Activated CD4-positive, alpha-beta T cell treated with anti-CD3 and anti-CD28 coated beads, Interleukin-2, Interleukin-4, amounts not matched to agents 100 ng/mL and 50 ng/mL, durations not matched to agents 16 hours and 8 hours (primary cell): ENCODE results near the gene RBM33.

Experiments used
- DNase-seq: peaks from one replicate; pipeline ENCODE4 v3.0.0-alpha.2; 2020; ENCODE audit warnings: low spot score

The RBM33 gene

DNA sequence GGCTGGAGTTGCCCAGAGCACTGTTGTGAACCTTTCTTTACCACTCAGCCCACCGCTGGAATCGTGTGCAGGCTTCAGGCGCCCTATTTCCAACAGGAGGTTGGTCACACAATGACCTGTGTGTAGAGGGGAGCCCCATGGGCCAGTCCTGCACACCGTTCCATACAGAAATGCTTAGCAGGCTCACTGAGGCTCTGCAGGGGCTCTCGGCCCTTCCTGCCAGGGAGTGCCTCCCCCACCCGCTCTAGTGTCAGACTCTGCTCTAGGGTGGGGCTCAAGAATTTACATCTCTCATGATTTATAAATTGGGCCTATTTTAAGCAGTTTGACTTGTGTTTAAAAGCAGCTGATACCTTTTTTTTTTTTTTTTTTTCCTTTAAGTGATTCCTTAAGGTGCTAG, 125.8 kb downstream of the RBM33 start:
- DNase-seq, result no peak

DNA sequence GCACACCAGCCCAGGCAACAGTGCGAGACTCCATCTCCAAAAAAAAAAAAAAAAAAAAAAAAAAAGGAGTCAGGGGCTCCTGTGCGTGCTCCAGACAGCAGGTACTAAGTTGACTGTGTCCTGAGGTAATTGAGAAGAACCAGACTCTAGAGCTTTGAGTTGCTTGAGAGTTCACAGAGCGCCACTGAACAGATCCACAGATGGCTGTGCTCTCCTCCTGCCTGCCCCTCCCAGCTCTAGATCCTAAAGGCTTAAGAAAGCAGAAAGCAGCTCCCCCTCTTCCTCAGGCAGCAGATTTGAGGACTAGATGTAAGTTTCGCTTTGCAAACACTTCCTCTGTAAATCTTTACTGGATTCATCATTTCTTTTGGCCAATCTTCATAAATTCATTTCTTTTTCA, 129.1 kb downstream of the RBM33 start:
- DNase-seq, result no peak

- DNase-seq, result no peak
These were observed 130.5 kb downstream of the RBM33 start for GRCh38 chr7:155774947-155775346.

DNA sequence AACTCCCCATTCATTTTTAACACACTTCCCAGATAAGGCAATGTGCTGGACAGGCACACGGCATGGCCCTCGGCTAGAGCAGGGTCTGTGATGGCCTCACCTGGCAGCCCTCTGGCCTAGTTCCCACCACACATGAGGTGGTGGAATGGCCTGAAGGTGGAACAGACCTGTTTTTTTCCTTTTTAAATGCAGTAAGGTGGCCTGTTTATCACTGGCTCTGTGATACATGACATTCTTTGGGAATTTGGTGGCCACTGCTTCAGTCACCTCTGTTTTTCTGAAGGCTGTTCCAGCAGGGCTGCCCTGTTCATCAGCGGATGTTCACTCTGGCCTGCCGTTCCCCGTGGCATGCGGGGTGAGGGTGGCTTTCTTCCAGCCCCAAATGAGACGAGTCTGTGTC, 131.2 kb downstream of the RBM33 start:
- DNase-seq, result no peak

DNA sequence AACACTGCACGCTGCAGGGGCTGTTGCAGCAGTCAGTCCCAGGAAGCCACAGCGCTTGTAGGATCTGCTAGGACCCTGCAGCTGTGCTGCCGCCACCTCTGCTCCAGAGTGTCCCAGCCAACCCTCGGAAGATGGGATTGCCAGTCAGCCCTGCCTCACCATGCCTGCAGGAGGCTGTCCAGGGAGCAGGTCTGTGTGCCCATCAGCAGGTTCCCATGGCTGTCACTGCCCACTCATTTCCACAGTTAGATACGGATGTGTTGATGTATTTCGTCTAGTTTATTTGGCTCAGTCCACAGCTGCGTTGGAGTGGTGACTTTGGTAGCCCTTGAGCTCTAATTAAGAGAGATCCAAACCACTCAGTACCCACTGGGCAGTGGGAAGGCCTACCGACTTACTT, 132.1 kb downstream of the RBM33 start:
- DNase-seq, result no peak

DNA sequence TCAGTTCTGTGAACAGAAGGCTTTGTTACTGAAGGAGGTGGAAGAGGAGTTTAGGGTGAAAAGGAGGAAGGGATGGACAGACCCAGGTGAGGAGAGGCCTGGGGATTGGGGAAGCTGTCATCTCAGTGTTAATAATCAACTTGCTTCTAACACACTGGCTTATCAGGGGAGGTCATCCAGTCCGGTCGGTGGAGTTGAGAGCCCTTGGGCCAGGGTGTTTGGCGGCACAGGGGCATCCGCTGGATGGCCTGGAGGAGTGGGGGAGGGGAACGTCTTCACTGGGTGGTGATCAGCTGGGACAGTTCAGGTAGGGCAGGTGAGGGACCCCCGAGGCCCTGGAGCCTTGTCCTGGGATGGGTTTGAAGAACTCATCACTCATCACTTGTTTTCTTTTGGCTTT, 133.9 kb downstream of the RBM33 start:
- DNase-seq, result no peak

- no peak for DNase-seq
These were observed 136.4 kb downstream of the RBM33 start for GRCh38 chr7:155780884-155781283.

GRCh38 chr7:155781433-155781832, 137.0 kb downstream of the RBM33 start:
- no peak for DNase-seq

DNA sequence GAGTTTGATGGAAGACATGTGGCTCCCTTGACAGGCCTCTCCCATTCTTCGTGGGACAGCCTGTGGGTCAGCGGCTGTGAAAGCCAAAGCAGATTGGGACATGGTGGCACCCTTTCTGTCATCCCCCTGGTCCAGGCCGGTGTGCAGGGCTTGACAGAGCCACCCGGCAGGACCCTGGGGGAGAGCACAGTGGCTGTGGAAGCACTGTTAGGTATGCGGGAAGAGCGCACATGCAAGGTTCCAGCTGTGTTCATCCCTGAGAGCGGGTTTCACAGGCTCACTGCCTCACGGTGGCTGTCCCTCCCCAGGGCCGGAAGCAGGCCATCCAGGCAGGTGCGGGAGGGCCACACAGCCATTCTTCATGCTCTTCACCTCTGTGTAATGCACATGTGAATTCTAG, 138.0 kb downstream of the RBM33 start:
- DNase-seq, result no peak

DNA sequence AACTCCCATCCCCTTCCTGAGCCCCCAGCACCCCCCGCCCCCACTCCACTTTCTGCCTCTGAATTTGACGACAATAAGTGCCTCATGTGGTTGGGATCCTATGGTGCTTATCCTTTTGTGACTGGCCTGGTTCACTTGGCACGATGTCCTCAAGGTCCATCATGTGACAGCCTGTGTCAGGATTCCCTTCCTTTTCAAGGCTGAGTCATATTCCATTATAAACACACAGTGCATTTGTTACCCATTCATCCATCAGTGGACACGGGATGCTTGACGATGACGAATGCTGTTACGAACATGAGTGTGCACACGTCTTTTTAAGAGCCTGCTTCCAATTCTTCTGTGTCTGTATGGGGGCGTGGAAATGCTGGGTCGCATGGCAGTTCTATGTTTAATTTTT, 141.1 kb downstream of the RBM33 start:
- DNase-seq, result no peak

- no peak for DNase-seq
These were observed 142.0 kb downstream of the RBM33 start for GRCh38 chr7:155786491-155786890.

GRCh38 chr7:155787171-155787851, 142.8 kb downstream of the RBM33 start:
- DNase-seq, result no peak

DNA sequence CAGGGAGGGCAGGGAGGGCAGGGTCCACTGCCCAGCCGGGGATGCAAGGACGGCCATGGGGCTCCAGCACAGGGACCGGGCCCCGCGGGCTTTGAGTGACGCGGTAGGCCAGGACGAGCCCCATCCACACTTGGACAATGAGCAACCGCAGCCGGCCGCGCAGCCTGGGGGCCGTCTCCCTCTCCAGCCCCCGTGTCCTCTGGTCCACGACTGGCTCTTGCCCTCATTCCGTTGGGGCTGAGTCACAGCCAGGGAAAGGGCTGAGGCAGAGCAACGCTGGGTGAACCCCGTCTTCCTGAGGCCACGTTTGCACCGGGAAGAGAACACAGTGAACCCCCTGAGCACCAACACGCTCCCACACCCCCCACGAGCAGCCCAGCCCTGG, 144.1 kb downstream of the RBM33 start:
- no peak for DNase-seq

DNA sequence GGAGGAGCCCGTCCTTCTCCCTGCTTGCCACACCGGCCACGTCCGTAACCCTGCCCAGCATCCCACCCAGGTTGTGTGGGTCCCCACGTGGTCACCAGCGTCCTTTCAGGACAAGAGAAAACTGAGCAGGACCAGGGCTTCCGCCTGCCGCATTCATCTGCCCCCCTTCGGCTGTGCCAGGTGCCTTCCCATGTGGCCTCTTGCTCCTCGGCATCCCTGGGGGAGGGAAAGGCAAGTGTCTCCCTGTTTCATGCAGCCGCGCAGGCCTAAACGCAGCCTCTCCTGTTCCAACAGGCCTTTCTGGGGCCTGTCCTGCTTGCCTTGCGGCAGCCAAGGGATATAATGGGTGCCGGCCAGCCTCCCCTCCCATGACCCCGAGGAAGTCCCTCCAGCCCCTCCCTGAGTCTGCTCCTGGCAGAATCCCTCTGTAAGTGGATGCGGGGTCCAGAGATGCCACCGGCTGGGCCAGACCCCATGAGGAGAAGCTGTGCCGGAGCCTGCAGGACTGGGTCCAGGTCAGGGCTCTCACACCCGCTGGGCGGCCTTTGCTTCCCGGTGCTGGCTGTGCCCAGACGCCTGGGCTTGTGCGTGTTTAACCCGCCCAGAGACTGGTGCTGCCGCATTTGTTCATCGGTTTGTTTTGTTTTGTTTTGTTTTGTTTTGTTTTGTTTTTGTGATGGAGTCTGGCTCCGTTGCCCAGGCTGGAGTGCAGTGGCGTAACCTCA, 144.7 kb downstream of the RBM33 start:
- no peak for DNase-seq

- no peak for DNase-seq
These were observed 146.2 kb downstream of the RBM33 start for GRCh38 chr7:155790666-155791065.

GRCh38 chr7:155791214-155791737, 146.8 kb downstream of the RBM33 start:
- DNase-seq, result no peak

DNA sequence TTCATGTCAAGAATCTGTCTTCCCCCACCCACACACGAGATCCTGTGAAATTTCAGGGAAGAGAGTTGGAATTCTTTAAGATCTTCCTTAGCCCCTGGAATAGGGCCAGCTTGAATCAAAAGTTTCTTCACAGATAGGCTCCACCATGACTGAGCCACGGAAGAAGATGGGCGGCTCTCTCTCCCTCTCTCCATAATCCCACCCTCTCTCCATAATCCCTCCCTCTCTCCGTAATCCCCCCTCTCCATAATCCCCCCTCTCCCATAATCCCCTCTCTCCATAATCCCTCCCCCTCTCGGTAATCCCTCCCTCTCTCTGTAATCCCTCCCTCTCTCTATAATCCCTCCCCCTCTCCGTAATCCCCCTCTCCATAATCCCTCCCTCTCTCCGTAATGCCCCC, 147.4 kb downstream of the RBM33 start:
- DNase-seq, result no peak

DNA sequence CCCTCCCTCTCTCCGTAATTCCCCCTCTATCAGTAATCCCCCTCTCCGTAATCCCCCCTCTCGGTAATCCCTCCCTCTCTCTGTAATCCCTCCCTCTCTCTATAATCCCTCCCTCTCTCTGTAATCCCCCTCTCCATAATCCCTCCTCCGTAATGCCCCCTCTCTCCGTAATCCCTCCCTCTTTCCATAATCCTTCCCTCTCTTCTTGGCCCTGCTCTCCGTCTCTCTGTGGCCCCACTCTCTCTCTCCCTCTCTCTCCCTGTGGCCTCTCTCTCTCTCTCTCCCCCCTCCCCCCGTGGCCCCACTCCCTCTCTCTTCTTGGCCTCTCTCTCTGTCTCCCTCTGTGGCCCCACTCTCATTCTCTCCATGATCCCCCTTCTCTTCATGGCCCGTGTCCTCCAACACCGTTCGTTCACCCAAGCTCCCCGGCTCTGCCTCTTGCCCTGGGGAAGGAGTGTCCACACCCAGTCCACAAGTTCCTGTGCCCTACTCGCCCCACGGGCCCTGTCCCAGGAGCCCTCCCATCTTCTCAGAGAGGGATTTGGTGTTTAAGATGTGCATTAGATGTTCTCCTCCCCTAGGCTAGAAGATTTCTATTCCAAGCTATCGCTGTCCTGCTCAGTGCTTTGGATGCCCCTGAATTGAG, 148.0 kb downstream of the RBM33 start:
- DNase-seq, result no peak

DNA sequence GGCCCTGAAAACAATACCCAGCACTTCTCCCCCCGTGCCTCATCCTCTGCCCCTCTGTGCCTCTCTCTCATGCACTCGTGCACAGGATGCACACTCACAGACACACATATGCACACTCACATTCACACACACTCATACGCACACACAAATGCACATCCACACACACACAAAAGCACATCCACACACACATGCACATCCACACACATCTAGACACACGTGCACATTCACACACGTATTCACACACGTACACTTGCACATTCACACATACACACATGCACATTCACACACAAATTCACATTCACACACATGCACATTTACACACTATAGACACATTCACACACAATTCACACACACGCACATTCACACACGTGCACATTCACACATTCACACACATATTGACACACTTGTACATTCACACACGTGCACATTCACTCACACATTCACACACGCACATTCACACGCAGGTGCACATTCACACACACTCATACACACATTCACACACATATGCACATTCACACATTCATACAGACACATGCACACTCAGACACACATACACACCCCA, 148.6 kb downstream of the RBM33 start:
- DNase-seq, result no peak

DNA sequence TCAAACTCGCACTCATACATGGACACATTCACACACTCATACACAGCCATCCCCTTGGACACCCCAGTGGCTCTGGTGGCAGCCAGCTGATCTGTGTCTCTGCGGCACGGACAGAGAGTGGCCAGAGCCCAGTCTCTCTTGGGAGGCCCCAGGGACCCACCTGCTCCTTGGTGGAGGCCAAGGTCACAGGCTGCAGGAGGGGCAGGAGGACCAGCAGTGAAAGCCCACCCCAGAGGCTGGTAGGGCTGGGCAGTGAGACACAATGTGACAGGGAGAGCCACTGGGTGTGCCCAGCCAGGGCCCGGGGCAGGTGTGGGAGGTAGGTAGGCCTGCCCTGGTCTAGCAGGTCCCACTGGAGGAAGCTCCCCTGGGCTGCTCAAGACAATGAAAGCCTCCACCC, 149.3 kb downstream of the RBM33 start:
- no peak for DNase-seq

DNA sequence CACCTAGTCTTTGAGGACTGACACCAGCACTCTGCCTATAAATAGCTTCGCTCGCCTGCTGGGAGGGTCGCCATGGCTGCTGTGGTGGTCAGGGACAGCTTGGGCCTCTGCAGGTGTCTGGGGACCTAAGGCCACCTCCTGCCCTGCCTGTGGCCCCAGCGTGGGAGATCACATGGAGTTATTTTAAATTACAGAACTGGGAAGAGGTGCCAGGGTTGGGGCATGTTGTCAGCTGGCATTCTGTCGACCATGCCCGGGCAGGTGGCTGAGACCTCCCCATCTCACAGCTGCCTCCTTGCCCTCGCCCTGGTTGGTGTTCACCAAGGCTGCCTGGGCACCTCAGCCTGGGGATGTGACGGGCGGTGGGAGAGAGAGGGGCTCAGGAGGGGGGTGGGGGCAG, 149.7 kb downstream of the RBM33 start:
- no peak for DNase-seq

GRCh38 chr7:155795401-155795800, 150.9 kb downstream of the RBM33 start:
- DNase-seq, result no peak

DNA sequence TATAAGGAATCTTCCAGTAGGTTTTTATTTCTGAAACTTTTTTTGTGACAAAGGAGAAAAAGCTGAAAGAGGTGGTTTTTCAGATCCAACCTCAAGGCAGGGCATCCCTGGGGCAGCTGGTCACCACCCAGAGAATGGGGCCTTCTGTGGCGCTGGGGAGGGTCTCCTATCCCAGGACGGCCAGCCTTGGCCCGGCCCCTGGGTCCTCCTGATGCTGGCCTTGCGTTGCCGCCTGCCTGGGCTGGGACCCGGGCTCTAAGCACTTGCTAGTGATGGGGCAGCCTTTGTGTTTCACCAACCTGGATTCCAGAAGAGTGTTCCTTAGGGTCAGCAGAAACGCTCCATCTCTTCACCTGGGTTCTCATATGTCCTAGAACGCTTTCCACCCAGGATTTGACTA, 151.5 kb downstream of the RBM33 start:
- no peak for DNase-seq
